Left renal pelvis (tissue), 4 donors: ENCODE results near the gene UQCC2. TPM values are rescaled to one million over a fixed set of nuclear protein-coding genes. Genes with fewer than 3 reads are reported as not detected.

Experiments
- DNase-seq, 4 donors: peaks; one replicate each; pipeline ENCODE4 v3.0.0-alpha.2; 2013; ENCODE audit warnings: low read depth in 4 of 4, low spot score in 3 of 4
- polyA plus RNA-seq, 4 donors: library from polyadenylated mRNA; unstranded; fragments of 120-200 nt; gene quantifications; one replicate each; pipeline ENCODE4 v1.2.1, GENCODE V29; 2013; ENCODE audit not compliant: insufficient read length in 4 of 4

The UQCC2 gene
- polyA plus RNA-seq, 4 donors, result 48.3 to 76.5 (median 60.8) TPM

DNA sequence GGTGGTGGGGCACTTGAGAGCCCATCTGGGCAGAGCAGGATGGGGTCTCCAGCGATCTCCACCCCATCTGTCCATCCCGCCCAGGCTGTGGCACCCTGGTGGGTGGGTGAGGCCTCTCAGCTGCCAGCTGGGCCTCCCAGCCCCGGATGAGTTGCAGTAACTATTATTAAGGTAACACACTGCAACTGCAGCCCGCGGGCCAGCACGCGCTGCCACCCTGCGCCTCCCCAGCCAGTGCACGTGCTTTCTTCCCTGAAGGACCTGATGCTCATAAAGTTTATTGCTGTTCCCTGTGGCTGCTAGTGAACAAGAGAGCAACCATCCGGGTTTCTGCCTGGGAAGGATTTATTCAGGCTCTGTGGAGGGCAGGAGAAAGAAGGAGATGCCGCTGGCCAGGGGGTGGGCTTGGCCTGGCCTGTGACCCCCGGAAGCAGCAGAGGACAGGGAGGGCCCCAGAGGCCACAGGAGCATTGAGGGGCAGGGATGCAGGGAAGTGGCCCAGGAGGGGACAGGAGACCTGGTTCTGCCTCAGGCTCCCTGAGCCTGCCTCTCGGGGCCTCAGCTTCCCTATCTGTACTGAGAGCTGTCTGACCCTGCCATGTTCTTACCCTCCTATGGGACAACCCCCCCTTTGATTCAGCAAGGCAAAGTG is 33.5 kb upstream of the UQCC2 start:
- no peak for DNase-seq

DNA sequence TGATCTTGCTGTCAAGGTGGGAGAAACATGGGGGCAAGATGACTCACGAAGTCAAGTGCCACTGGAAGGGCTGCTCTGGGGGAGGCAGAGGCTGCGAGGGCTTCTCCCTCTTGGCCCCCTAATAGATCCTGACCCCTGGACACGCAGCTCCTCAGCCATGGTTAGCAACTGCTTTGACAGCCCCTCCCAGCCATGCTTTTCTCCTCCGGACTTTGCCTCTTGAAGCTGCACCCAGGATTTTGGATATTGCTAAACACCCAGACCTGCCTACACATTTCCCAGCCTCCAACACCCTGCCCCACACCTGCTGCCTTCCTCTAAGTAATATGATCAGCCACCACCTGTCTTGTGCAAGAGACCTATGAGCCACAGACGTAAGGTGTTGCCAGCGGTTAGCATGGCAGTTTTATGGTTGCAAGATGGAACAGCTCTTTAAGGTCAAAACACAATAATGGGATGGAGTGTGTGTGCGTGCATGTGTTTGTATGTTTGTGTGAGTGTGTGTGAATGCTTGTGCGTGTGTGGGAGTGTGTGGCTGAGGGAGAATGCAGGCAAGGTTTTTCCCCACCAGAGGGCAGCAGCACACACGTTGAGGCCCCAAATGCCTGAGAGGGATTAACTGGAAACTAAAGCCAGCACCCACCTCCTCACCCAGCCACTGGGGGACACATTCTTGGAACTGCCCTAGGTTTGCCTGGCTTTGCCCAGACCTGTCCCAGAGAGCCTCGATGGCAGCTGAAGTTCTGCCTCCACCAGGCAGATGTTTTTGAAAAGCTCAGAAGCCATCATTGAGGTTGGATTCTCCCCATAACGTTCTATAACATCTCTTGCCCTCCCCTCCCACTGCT is 32.7 kb upstream of the UQCC2 start:
- DNase-seq, result peak; percentile 65 to 75 (median 70)

DNA sequence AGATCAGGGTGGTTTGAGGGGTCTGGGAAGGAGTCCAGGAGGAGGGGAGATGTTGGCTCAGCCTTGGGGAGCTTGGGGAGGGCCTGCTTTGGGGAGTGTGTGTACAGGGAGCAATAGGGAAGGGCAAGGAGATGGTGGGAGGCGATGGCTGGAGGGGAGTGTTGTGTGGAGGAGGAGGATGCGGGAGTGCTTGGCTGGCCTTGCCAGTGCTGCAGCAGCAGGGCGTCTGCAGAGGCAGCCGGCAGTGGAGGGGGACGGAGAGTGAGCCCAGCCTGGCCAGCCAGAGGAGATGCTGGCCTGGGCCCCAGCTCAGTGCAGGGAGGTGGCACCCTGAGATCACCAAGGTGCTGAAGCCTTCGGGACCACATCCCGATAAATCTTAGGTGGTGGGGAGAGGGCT is 31.3 kb upstream of the UQCC2 start:
- no peak for DNase-seq

DNA sequence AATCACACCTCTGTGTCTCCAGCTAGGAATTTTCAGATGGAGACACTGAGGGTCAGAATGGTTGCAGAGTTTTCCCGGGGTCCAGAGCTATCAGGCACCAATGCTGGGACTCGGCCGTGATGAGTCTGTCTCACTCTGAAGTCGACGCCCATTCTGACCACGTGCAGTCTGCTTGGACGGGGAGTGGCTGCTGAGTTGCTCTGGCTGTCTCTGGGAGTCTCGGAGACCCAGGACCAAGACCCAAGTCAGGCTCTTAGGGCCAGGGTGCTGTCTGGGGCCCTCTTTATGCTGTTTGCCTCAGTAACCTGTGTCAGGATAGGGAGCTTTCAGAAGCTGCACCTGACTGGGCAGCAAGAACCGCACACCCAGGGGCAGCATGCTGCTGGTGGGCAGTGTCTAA is 30.6 kb upstream of the UQCC2 start:
- DNase-seq, result no peak

DNA sequence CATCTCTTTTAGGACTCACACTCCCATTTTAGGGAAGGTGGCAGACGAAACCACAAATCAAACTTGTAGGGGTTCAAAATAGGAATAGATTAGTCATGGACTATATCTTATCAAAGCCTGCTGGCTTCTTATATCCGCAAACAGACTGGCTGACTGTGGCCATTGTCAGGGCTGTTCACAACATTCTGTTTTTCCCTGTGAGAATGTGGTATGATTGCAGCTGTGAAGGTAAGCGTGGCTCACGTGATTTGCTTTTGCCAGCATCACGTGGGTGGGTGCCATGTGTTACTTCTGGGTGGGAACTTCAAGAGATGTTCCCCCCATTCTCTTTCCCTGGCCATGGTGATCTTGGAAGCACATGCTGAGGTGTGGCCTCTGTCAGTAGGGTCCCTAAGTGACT is 29.3 kb upstream of the UQCC2 start:
- DNase-seq, result no peak

DNA sequence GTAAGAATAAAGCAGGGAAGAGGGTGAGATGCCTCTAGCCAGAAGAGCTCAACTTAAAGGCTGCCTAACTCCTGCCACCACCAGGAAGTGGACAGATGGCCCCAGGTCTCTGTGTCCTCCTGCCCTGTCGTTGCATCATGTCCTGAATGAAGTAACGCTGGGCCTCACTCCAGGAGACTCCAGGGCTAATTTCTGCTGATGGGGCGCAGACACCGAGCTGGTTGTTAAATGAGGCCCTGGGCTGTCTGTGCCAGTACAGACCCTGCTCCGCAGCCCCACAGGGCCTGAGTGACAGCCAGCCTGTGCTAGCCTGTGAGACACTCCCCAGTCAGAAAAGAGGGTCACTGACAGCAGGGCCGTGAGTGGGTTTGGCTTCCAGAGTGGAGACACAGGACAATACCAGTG is 28.7 kb upstream of the UQCC2 start:
- DNase-seq, result no peak

DNA sequence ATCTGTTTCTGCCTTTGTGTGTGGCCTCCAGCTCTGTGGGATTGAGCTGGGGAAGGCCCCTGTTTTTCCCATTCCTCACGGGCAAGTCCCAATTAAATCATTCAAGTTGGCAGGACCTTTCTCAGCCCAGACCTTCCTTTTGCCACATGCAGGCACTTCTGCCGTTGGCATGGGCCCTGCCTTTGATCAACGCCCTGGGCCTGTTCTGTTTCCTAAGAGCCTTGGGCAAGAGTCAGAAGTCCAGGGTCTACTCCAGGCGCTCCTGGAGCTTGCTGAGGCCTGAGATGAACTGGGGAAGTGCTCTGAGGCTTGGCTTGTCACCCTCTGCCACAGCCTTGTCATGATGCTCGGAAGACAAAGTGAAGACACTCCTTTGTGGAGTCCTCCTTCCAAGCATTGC is 28.1 kb upstream of the UQCC2 start:
- no peak for DNase-seq

DNA sequence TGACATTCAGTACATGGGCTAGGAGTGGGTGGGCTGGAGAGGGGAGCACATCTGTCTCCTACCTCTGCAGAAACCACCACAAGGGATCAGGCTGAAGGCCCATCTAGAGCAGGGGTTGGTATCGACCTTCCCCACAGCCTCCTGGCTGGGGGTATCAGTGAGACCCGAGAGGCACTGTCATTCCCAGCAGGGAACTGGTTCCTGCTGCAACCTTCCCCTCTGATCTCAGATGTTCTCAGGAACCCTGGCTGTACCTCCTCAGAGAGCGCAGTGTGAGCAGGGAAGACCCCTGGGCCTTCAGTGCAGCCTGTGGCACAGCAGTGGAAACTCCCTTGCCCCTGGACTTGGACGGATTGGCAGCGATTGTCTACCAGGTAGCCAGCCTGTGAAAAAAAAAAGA is 27.4 kb upstream of the UQCC2 start:
- DNase-seq, result no peak

DNA sequence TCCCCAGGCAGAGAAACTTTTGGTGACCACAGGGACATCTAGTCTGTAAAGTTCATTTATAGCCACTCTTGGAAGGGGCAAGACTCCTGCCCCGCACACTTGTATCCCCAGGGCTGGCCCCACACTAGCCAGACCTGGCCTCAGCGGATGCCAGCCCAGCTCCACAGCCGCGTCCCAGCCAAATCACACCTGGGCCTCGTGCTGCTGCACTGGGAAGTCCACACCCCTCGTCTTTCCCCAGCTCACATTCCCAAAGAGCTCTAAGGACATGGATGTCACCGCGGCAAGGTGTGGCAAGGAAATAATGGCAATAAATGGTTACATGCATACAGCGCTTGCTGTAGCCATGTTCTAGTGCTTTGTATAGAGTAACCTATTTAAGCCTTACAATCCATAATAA is 26.7 kb upstream of the UQCC2 start:
- DNase-seq, result no peak

DNA sequence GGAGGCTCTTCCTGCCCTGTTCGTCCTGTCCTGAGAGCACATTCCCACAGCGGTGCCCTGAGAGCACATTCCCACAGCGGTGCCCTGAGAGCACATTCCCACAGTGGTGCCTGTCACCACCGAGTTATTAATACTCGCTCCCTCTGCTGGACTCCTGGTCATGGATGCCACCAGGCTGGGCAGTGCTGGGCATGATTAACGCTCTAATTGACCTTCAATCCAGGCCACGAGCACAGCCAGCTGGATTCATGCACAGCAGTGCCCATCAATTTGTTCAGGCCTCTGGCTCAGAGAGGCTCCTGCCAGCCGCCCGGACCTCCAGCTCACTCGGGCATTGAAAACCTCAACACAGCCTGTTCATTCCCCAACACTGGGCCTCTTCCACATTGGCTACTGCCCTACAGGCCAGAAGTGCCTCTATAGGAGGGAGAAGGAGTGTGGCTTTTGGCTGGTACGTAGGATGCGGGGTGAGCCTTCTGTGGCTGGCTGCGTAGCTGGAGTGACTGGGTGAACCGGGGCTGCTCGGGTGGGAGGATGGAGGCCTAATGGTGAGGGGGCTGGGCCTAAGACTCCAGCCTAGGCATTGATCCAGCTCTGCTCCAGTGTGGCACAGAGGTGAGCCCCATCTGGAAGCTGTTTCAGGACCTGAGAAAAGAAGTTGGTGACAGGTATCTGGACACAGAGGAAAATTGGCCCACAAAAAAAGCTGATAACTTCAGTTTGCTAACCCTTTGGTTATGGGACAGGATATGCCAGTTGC is 25.9 kb upstream of the UQCC2 start:
- DNase-seq, result no peak

DNA sequence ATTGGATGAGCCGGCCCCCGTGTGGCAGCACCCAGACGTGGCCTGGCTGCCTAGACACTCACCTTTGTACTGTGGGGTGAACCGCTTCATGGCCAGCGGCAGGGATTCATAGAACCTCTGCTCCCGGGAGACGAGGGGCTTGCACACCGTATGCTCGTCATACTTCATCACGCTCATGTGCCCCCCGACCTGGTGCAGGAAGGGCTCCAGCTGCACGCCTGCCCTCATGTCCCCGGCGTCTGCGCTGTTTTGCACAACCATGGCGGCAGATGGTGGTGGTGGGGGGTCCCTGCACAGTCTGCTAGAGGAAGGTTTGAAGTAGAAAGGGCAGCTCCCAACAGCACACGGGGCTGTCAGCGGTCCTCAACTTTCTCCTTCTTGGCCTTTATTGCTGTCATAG is 23.7 kb upstream of the UQCC2 start:
- no peak for DNase-seq

DNA sequence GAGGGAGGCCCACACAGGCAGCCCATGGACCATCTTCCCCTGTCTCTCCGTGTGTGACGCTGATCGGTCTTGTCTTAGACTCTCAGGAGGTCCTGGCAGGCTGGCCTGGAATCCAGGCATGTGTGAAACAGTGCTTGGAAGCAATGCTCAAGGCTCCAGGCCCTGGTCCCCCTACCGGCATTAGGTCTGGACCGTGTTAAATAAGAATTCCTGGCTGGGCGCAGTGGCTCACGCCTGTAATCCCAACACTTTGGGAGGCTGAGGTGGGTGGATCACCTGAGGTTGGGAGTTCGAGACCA is 22.2 kb upstream of the UQCC2 start:
- no peak for DNase-seq

DNA sequence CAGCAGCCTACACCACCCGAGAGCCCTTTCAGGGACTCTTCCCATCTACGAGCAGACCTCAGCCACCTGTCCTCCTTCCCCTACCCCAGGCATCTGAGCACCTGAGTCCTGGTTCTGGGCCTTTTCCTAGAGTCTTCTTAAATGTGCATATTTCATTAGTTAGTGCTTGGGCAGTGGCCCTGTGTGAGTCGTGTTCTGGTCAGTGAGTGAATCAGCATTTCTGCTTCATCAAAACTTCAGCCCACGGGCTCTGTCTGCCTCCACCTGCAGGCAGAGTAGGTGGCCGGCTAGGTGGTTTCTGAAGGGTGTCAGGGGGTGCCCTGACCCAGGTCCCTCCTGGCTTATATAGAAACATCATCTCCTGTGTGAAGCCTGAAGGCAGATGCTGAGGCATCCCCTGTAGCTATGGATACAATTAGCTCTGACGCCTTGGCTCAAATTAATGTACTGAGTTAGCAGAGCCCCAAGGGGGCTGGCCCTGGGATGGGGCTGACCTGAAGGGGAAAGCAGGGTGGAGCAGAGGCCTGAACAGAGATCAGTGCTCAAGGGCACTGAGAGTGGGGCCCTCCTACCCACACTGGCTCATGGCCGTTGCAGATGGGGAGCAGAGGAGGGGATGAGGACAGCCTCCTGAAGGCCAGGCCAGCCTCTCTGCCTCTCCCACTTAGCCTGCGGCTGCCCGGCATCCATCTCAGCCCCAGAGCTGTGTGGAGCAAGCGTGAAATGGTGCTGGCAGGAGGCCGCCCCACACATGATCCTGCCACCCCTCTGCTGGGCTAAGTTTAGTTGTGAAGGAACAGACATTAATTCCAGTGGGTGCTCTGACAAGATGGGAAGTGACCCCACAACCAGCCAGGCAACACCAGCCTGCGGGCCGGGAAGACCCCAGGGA is 21.6 kb upstream of the UQCC2 start:
- no peak for DNase-seq

DNA sequence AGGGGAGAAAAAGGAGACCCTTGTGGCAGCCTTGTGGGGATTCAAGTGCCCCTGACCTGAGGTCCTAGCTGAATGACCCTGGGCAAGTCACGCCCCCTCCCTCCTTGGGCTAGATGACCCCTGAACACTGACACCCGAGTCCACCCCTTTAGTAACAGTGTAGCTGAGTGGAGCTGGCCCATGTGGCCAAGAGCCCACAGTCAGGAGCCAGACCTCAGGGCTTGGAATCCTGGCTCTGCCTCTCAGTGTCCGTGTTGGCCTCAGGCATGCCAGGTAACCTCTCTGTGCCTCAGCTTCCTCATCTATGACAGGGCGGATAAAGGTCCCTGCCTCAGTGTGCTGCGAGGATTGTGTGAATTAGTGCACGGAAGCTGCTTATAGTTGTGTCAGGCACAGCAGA is 20.9 kb upstream of the UQCC2 start:
- DNase-seq, result no peak

DNA sequence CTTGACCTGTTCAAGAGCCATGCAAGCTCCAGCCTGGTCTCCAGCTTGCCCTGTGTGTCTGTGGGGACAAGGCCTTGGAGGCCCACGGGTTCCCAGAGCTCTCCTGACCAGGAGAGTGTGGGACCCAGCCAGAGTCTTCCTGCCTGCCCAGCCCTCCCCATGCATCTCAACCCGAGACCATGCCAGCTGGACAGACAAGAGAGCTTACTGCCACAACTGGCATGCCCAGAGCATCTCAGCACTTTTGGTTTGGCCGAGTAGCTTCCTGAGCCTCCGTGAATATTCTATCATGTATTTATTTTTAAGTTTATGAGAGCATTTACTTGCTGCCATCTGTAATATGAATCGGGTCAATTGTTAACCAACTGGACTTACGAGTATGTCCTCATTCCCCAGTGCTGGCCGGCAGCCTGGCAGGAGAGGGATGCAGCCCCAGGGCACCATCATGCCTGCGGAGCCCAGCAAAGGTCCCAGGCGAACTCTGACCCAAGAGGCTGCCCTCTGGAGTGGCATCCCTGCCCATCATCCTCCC is 20.3 kb upstream of the UQCC2 start:
- DNase-seq, result no peak

DNA sequence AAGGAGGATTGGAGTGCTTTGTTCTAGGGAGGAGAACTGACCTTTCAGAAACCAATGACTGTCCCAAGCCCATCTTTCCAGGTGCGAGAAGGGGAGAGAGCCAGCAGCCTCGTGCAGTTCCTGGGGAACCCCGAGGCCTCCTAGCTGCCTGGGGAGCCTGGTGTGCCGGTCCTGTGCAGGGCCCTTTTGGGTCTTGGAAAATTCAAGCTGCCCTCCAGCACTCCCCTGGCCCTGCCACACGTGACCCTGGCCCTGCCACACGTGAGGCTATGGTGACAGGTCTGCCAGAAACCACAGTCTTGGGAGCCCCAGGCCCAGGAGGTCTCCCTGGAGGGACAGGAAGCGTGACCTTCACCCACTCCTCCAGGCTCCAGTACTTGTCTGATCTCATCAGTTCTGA is 19.5 kb upstream of the UQCC2 start:
- DNase-seq, result no peak

DNA sequence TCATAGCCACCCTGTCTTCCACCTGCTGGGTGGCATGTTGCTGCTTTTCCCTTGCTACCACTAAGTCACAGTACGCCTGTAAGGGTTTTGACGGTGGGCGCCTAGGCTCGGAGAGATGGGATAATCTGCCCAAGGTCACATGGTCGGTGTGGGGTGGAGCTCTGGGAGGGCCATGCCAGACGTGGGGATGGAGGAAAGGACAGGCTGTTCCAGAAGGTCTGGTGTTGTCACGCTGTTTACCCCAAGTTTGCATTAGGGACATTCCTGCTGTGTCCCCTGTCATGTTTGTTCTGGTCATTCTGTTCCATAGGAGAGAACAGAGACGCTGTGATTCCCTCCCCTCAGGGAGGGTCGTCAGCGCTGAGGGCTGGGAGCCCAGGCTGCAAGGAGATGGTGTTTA is 19.1 kb upstream of the UQCC2 start:
- no peak for DNase-seq

DNA sequence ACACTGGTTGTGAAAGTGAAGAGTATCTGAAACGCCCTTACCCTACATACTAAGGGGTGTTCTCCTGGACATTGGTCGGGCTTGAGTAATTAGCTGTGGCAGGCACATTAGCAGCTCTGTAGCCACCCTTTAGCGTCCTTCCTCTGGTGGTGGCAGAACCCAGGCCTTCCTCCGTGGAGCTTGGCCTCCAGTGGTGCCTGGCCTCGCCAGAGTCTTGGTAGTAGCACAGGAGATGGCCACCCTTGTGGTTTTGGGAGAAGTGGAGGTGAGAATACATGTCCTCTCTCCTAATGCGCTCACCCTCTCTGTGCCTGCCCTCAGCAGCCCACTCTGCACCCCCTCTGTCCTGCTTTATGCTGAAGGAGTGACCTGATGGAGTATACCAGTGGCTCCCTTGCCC is 17.6 kb upstream of the UQCC2 start:
- DNase-seq, result no peak

DNA sequence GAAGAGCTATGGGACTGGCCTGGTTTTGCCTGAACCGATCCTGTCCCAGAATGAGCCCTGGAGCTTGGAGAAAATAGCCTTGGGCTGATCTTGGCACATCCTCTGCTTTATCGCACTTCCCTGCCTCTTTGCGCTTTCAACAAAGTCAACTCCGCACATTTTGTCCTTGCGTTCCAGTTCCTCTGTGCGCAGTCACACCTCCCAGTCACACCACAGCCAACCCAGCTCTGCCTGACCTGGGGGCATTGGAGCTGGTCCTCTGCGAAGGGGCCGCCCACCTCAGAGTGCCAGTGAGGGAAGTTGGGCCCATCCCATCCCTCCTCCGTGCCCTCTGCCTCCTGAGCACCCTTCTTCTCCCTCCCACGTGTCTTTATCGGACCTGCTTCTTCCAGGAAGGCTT is 16.9 kb upstream of the UQCC2 start:
- DNase-seq, result no peak

DNA sequence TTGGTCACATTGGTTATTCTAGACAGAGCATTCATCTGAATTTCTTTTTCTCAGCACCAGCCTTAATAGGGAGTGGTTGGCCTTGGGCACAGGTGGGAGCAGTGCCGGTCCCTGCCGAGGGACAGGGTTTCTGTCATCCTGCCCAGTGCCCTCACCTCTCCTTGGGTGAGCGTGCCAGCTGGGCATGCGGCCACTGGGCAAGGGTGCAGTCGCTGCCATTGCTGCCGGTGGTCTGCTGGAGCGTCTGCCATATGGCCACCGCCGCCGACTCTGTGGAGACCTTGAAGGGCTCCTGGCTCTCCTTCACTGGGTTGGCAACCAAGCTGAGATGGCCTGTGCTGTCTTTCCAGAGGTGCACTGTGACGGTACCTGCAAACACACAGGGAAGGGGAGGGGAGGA is 16.4 kb upstream of the UQCC2 start:
- no peak for DNase-seq

DNA sequence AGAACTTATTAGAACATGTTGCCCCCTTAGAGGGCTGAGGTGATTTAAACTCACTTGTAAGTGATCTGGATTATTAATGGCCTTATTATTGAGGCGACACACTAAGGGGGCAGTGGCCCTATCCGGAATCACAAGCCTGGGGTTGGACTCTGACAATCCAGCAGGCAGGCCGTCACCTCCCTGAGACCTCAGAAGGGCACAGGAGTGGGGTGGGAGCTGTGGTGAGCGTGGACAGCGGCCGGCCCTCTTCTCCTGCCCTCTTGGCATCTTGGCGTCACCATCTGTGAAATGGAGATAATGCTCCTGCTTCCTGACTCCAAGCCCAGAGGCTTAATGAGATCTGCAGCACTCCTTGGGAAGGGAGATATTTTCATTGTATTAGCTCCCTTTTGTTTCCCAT is 15.6 kb upstream of the UQCC2 start:
- no peak for DNase-seq
